ENCODE data around the gene OTUD4. TPM values are rescaled to one million over a fixed set of nuclear protein-coding genes. Genes with fewer than 3 reads are reported as not detected.
"Not testable (repeated sequence)": the region's sequence is repeated elsewhere in the genome, so short reads cannot be mapped to it uniquely, and the experiment has no call there.

Gene OTUD4, protein sequence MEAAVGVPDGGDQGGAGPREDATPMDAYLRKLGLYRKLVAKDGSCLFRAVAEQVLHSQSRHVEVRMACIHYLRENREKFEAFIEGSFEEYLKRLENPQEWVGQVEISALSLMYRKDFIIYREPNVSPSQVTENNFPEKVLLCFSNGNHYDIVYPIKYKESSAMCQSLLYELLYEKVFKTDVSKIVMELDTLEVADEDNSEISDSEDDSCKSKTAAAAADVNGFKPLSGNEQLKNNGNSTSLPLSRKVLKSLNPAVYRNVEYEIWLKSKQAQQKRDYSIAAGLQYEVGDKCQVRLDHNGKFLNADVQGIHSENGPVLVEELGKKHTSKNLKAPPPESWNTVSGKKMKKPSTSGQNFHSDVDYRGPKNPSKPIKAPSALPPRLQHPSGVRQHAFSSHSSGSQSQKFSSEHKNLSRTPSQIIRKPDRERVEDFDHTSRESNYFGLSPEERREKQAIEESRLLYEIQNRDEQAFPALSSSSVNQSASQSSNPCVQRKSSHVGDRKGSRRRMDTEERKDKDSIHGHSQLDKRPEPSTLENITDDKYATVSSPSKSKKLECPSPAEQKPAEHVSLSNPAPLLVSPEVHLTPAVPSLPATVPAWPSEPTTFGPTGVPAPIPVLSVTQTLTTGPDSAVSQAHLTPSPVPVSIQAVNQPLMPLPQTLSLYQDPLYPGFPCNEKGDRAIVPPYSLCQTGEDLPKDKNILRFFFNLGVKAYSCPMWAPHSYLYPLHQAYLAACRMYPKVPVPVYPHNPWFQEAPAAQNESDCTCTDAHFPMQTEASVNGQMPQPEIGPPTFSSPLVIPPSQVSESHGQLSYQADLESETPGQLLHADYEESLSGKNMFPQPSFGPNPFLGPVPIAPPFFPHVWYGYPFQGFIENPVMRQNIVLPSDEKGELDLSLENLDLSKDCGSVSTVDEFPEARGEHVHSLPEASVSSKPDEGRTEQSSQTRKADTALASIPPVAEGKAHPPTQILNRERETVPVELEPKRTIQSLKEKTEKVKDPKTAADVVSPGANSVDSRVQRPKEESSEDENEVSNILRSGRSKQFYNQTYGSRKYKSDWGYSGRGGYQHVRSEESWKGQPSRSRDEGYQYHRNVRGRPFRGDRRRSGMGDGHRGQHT
- 37.6 TPM for total RNA-seq
- long read RNA-seq, full-length matches to known transcripts, result 2 of 5 reads
- long read RNA-seq, partial matches to known transcripts, result 2 of 5 reads
- long read RNA-seq, other reads (novel, unspliced or antisense), result 1 of 5 reads

DNA sequence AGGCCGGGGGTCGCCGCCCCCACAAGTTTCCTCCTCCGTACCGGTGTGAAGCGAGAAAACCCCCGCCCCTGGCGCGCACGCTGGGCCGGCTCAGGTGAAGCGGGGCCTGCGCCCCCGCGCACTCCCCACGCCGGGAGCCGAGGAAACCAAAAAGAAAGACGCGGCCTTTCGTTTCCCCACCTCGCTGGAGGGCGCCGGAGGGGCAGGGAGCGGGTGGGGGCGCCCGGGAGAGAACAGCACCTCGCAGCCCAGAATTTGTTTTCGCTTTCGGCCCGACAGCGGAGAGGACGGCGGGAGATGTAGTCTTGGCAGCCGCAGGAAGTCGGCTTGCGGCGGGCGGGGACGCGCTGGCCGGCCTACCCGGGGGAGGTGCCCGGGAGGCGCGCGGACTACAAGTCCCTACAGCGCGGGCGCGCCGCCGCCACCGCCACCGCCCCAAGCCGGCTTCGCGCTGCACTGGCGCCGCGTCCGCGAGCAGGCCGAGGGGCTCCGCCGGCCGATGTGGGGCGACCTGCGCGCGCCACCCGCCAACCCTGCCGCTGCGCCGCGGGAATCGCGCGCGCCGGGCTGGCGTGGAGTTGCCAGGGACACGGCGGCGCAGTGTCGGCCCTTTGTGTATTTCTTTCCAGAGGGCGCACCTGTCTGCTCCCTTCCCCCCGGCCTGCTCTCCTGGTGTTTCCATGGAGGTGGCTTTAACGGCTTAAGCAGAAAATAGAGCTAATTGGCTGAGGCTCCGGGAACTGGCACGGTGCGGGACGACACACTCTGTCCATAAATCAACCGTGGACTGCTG, at the start of gene OTUD4:
OTUD4 (minus strand) TSS at position 292 of the 793 bp plus-strand sequence. CDS start 616 bp downstream, outside the sequence.
- no peaks in the 10 kb centered on the region for H3K9me3 ChIP-seq (replicated peaks)
- intact Hi-C loops (cut with micrococcal nuclease), result no loop called here
- H3K27me3 ChIP-seq (ENCODE audit: low read depth), result no peaks in the 10 kb centered on the region
- TF ChIP-seq, protein P1, sequence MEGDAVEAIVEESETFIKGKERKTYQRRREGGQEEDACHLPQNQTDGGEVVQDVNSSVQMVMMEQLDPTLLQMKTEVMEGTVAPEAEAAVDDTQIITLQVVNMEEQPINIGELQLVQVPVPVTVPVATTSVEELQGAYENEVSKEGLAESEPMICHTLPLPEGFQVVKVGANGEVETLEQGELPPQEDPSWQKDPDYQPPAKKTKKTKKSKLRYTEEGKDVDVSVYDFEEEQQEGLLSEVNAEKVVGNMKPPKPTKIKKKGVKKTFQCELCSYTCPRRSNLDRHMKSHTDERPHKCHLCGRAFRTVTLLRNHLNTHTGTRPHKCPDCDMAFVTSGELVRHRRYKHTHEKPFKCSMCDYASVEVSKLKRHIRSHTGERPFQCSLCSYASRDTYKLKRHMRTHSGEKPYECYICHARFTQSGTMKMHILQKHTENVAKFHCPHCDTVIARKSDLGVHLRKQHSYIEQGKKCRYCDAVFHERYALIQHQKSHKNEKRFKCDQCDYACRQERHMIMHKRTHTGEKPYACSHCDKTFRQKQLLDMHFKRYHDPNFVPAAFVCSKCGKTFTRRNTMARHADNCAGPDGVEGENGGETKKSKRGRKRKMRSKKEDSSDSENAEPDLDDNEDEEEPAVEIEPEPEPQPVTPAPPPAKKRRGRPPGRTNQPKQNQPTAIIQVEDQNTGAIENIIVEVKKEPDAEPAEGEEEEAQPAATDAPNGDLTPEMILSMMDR (IDR thresholded peaks at IDR 0.05; ENCODE audit: borderline replicate concordance), result no peak
- H3K4me1 ChIP-seq, result peaks cover 53% of the 10 kb centered on the region
- H3K36me3 ChIP-seq, result no peaks in the 10 kb centered on the region
- H3K4me3 ChIP-seq, result peak within 1 kb of the TSS; percentile 90
- peak; percentile 96 for DNase-seq
- peak within 1 kb of the TSS; percentile 99 for H3K27ac ChIP-seq (replicated peaks)

DNA sequence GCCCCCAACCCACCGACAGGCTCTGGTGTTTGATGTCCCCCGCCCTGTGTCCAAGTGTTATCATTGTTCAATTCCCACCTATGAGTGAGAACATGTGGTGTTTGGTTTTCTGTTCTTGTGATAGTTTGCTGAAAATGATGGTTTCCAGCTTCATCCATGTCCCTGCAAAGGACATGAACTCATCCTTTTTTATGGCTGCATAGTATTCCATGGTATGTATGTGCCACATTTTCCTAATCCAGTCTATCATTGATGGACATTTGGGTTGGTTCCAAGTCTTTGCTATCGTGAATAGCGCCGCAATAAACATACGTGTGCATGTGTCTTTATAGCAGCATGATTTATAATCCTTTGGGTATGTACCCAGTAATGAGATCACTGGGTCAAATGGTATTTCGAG, 42.8 kb upstream of the OTUD4 start:
- H3K27me3 ChIP-seq (ENCODE audit: low read depth); H3K4me1 ChIP-seq; intact Hi-C loops (cut with micrococcal nuclease); H3K27ac ChIP-seq (replicated peaks); H3K4me3 ChIP-seq; DNase-seq; H3K9me3 ChIP-seq (replicated peaks); H3K36me3 ChIP-seq: not testable (repeated sequence)

DNA sequence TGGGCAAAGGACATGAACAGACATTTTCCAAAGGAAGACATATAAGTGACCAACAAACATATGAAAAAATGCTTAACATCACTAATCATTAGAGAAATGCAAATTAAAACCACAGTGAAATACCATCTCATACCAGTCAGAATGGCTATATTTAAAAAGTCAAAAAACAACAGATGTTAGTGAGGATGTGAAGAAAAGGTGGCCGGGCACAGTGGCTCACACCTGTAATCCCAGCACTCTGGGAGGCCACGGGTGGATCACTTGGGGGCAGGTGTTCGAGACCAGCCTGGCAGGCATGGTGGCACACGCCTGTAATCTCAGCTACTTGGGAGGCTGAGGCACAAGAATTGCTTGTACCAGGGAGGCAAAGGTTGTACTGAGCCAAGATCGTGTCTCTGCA, 41.1 kb upstream of the OTUD4 start:
- intact Hi-C loops (cut with micrococcal nuclease); H3K27ac ChIP-seq (replicated peaks); H3K27me3 ChIP-seq (ENCODE audit: low read depth); H3K4me3 ChIP-seq; H3K4me1 ChIP-seq; DNase-seq; H3K36me3 ChIP-seq; H3K9me3 ChIP-seq (replicated peaks): not testable (repeated sequence)

DNA sequence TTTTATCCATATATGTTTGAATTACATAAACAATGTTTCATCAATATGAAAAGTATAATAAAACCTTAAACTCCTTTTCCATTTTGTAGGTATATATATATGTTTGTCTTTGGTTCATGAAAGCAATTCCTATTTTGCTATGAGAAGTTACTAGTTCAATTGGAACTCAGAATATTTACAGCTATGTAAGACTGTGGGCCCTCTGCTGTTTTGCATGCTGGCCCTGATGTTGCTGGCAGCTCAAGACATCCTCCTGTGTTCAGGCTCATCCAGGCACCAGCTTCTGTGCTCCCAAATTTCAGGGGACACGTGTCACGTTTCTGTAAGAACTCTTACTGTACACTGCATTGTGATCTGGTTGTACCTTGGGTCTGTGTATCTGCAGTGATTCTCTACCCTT, 38.7 kb upstream of the OTUD4 start:
- Histone ChIP-seq H3K4me1 (no peaks in the 10 kb centered on the region), H3K27me3 (ENCODE audit: low read depth) (no peaks in the 10 kb centered on the region), H3K4me3 (no peak overlapping the region), H3K9me3 (replicated peaks) (peaks cover 9% of the 10 kb centered on the region), H3K36me3 (no peaks in the 10 kb centered on the region), H3K27ac (replicated peaks) (no peak overlapping the region)
- intact Hi-C loops (cut with micrococcal nuclease), result loop anchor here (5.0 kb wide), 1 partner anchor 388 kb away; no protein-coding TSS in a partner anchor
- TF ChIP-seq, protein P1 (IDR thresholded peaks at IDR 0.05; ENCODE audit: borderline replicate concordance), result no peak
- DNase-seq, result no peak

DNA sequence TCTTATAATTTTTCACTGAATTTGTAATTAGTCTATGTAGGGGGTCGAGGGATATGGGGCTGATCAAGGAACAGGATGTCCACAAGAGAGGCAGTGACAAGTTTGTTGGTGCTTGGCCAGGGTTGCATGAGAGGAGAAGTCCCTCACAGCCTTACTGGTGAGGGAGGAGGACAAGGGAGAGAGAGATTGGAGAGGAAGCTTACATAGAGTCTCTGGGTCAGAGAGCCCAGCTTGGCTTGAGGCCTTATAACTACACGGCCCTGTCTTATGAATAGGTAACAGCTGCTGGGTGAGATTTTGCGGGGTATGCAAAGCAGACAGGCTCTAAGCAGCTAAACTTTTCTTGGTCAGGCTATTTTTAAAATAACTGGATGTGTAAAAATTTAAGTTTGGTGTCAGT, 37.9 kb upstream of the OTUD4 start:
- peaks cover 2% of the 10 kb centered on the region for H3K9me3 ChIP-seq (replicated peaks)
- H3K36me3 ChIP-seq, result no peaks in the 10 kb centered on the region
- intact Hi-C loops (cut with micrococcal nuclease), result loop anchor here (5.0 kb wide), 1 partner anchor 389 kb away; no protein-coding TSS in a partner anchor
- TF ChIP-seq, protein P1 (IDR thresholded peaks at IDR 0.05; ENCODE audit: borderline replicate concordance), result no peak
- DNase-seq, result peak; percentile 28
- no peak overlapping the region for H3K4me3 ChIP-seq
- no peaks in the 10 kb centered on the region for H3K4me1 ChIP-seq
- H3K27ac ChIP-seq (replicated peaks), result no peak overlapping the region
- no peaks in the 10 kb centered on the region for H3K27me3 ChIP-seq (ENCODE audit: low read depth)

Measured in left ventricle myocardium inferior (tissue), 1 donor.